Kidney (tissue), 14 donors: Measurements from ENCODE around the gene BAHD1. TPM values are rescaled to one million over a fixed set of nuclear protein-coding genes. Genes with fewer than 3 reads are reported as not detected.

Source experiments
- DNase-seq, 5 donors: peaks; one replicate each; pipeline ENCODE4 v3.0.0-alpha.2; 2013 to 2020
- FAIRE-seq: peaks from 2 replicates; lab custom pipeline; 2012; peaks lifted over from hg19 to GRCh38; lab: Jason Lieb, UNC
- H3K27ac ChIP-seq, 2 donors: one replicate each; pipeline ENCODE4 v1.7.0; 2013; ENCODE audit warnings: low read depth in 2 of 2, low read length in 2 of 2, inconsistent platforms in 1 of 2
- H3K27me3 ChIP-seq: one replicate; pipeline ENCODE4 v1.7.1; 2013; ENCODE audit warnings: low read length, inconsistent platforms; ENCODE audit not compliant: control insufficient read depth, insufficient read depth
- H3K36me3 ChIP-seq, 3 donors: one replicate each; pipeline versions ENCODE4 v1.7.0 to v1.7.1; 2013; ENCODE audit warnings: low read length in 3 of 3, control low read depth in 1 of 3, inconsistent platforms in 1 of 3; ENCODE audit not compliant: insufficient read depth in 3 of 3, control insufficient read depth in 2 of 3
- H3K4me1 ChIP-seq, 3 donors: one replicate each; pipeline versions ENCODE4 v1.7.0 to v1.7.1; 2013; ENCODE audit warnings: low read length in 3 of 3, inconsistent platforms in 1 of 3, low read depth in 1 of 3; ENCODE audit not compliant: control insufficient read depth in 2 of 3, insufficient read depth in 2 of 3
- H3K4me3 ChIP-seq, 3 donors: one replicate each; pipeline versions ENCODE4 v1.7.0 to v1.8.1; 2013; ENCODE audit warnings: low read length in 3 of 3, control low read depth in 1 of 3, inconsistent platforms in 1 of 3
- H3K9ac ChIP-seq, 3 donors: one replicate each; pipeline versions ENCODE4 v1.7.0 to v1.7.1; 2013; ENCODE audit warnings: low read length in 3 of 3, control low read depth in 1 of 3, inconsistent platforms in 1 of 3
- H3K9me3 ChIP-seq, 3 donors: one replicate each; pipeline versions ENCODE4 v1.7.0 to v1.7.1; 2013; ENCODE audit warnings: low read length in 3 of 3, control low read depth in 1 of 3, inconsistent platforms in 1 of 3; ENCODE audit not compliant: control insufficient read depth in 2 of 3, insufficient read depth in 1 of 3
- CTCF ChIP-seq: IDR thresholded peaks from 3 replicates; pipeline ENCODE4 v1.5.1; 2012; ENCODE audit warnings: mild to moderate bottlenecking, moderate library complexity, borderline replicate concordance; ENCODE audit not compliant: insufficient read depth; ENCODE audit errors: extremely low read depth
- intact Hi-C: fragments of 100-400 bp; cut with DNase I; formaldehyde crosslinking; loops from one replicate; pipeline ENCODE4 v1.11.1; 2022
- polyA plus RNA-seq: library from polyadenylated mRNA; stranded (reverse); fragments of 350-450 nt; fragmentation: Illumina TruSeq; extraction: RNeasy Lipid Tissue Mini Kit (QIAGEN cat#74804); gene quantifications from one replicate; pipeline ENCODE4 v1.2.3, GENCODE V29; 2014; ENCODE audit warnings: low read depth, low replicate concordance; ENCODE audit not compliant: insufficient read depth
- total RNA-seq: library from RNA; stranded (reverse); fragmentation: NEBNext Ultra II Directional; extraction: Animal tissue kit (Norgen Biotek cat#: 25700); gene quantifications from one replicate; pipeline ENCODE4 v1.2.1, GENCODE V29; 2021
- donor health status: control.
- donor health status: control.
- donor health status: control.
- donor health status: control.
- donor health status: control.
- donor health status: DM: yes; HTN: yes; CAD: no.
- donor health status: Normal renal cell carcinoma (clear cell type).

BAHD1 gene
- total and polyA plus RNA-seq, 2 donors from 2014 or later, result 13.3 to 28.4 TPM

- H3K9ac ChIP-seq, result no peak overlapping the region
- no peak overlapping the region for H3K27ac ChIP-seq
- no peaks in the 10 kb centered on the region for H3K4me1 ChIP-seq
- peaks cover 0 to 30% (median 14%) of the 10 kb centered on the region in 3 donors for H3K36me3 ChIP-seq
- no peak overlapping the region for H3K4me3 ChIP-seq
- no peaks in the 10 kb centered on the region for H3K27me3 ChIP-seq
- TF ChIP-seq CTCF, result no peak
- no peak for FAIRE-seq
- H3K9me3 ChIP-seq, result no peaks in the 10 kb centered on the region
- DNase-seq, result no peak
- intact Hi-C loops, result no loop called here
Measured at GRCh38 chr15:40463886-40464545, 23.3 kb downstream of the BAHD1 start.

- Histone ChIP-seq H3K27ac (no peak overlapping the region), H3K36me3 (peaks cover 0 to 25% (median 12%) of the 10 kb centered on the region in 3 donors), H3K9ac (no peak overlapping the region), H3K4me3 (no peak overlapping the region), H3K4me1 (no peaks in the 10 kb centered on the region), H3K9me3 (no peaks in the 10 kb centered on the region), H3K27me3 (no peaks in the 10 kb centered on the region)
- intact Hi-C loops, result no loop called here
- no peak for DNase-seq
- FAIRE-seq, result no peak
- TF ChIP-seq CTCF, result no peak
Measured at GRCh38 chr15:40464595-40465185, 23.9 kb downstream of the BAHD1 start.

GRCh38 chr15:40465939-40466338 is 25.2 kb downstream of the BAHD1 start:
- H3K36me3 ChIP-seq, result peaks cover 0 to 15% (median 10%) of the 10 kb centered on the region in 3 donors

More at GRCh38 chr15:40465939-40466338, 25.2 kb downstream of the BAHD1 start:
- H3K9ac ChIP-seq, result no peak overlapping the region
- peaks cover 0 to 6% (median 0%) of the 10 kb centered on the region in 3 donors for H3K4me1 ChIP-seq
- no peak overlapping the region for H3K27ac ChIP-seq
- TF ChIP-seq CTCF, result no peak
- intact Hi-C loops, result no loop called here
- no peak for FAIRE-seq
- H3K4me3 ChIP-seq, result no peak overlapping the region
- H3K27me3 ChIP-seq, result no peaks in the 10 kb centered on the region
- H3K9me3 ChIP-seq, result no peaks in the 10 kb centered on the region
- peak in 1 of 5 donors; percentile 22 for DNase-seq
